Activated naive CD4-positive, alpha-beta T cell (primary cell): ENCODE data around the gene TMEM212.
A peak's percentile ranks its signal among the peaks of the same experiment; 100 is the strongest.

Source experiments
- DNase-seq, 4 experiments: peaks; one replicate each; lab custom pipeline; 2025; lab: John Stamatoyannopoulos, UW

The TMEM212 gene

DNA sequence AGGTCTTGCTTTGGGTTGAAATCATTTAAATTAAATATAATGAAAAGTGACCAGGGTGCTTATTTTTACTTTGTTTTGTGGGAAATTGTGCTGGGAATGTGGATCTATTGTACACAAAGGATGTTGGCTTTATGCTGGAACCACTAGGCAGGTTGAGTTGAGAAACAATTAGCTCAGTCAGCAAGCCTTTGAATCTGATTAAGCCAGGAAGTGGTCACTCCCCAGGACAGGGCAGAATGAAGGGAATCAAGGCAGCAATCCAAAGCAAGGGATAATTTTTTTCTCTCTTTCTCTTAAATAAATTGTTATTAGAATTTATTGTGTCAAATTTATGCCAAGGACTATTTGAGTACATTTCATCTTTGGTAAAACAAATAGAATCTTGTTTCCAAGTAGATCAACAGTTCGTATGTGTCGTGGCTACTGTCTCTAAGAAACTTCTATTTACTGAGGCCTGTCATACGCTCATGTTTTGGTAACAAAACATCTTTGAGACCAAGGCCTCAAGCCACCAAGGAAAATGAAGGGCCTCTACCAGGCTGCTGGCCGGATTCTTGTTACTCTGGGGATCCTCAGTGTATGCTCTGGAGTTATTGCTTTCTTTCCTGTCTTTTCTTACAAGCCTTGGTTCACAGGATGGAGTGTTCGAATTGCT is at the start of gene TMEM212:
TMEM212 (plus strand) TSS at position 486 of the 655 bp plus-strand sequence; CDS start at position 521, 35 bp downstream.
- no peak for DNase-seq

DNA sequence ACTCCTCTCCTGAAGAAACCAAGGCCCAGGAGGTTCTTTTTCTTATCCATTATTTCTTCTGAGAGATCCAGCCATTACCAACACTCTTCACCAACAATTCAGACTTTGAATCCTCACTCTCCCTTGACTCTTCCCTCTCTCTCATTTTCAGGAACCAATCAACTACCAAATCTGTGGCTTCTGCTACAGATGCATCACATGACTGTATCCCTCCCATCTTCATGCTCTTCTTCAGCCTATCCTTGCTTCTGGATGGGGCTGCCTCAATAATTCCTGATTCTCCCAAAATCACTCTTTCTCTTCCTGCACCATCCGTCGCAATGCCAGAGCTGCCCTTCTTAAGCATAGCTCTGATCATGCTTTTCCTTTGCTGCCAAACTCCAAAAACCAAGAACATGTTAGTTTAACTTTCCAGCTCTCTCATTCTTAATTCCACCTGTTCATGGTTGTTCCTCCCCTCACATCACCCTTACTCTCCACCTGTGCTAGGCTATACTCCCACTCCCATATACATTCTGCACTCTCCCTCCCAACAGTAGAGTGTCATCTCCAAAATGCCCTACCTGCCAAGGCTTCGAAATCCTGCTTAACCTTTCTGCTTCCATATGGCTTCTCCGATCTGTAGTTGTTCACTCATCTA is 46.4 kb upstream of the TMEM212 start:
- DNase-seq, result no peak

DNA sequence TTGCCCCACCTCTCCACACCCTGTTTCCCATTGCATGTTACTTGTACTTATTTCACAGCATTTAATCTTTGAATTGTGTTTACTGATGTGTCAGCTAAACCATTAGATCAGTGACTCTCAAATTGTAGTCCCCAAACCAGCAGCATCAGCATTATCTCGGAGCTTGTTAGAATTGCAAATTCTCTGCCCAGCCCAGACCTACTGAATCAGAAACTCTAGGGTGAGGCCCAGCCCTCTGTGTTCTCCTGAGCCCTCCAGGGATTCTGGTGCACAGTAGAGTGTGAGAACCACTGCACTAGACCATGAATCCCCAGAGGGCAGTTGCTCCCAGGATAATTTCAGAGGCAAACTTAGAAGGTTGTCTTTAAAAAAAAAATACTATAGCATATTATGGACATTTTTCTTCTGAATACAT is 45.9 kb upstream of the TMEM212 start:
- no peak for DNase-seq

DNA sequence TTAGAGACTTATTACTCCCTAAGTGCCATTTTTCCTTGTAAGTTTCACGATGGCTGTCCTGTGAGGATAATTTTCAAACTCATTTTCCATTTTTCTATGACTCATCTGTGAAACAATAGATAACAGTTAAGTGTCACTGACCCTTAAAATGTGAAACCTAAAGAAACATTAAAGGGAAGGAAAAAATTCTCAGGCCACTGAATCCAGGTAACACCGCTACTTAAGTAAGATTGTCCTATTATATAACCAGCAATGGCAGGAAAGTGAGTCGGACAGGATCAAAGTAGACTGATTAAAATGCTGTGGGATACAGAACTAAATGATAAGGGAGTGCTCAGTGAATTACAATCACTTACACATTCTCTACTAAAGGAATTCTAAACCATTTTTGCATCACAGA is 45.3 kb upstream of the TMEM212 start:
- no peak for DNase-seq

DNA sequence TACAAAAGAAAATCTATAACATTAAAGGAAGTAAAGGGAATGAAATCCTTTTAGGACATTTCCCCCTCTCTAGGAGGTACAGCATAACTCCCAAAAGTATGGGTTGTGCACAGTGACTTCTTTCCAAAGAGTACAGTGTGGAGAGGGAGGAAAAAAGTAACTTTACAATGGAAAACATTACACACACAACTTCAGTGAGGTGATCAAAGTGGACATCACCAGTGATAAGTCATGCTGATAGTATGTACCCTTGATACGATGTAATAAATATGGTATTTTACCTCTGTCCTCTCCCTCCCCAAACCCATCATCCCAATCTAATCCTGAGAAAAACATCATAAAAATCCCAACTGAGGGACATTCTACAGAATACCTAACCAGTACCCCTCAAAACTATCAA is 43.6 kb upstream of the TMEM212 start:
- DNase-seq, result no peak

DNA sequence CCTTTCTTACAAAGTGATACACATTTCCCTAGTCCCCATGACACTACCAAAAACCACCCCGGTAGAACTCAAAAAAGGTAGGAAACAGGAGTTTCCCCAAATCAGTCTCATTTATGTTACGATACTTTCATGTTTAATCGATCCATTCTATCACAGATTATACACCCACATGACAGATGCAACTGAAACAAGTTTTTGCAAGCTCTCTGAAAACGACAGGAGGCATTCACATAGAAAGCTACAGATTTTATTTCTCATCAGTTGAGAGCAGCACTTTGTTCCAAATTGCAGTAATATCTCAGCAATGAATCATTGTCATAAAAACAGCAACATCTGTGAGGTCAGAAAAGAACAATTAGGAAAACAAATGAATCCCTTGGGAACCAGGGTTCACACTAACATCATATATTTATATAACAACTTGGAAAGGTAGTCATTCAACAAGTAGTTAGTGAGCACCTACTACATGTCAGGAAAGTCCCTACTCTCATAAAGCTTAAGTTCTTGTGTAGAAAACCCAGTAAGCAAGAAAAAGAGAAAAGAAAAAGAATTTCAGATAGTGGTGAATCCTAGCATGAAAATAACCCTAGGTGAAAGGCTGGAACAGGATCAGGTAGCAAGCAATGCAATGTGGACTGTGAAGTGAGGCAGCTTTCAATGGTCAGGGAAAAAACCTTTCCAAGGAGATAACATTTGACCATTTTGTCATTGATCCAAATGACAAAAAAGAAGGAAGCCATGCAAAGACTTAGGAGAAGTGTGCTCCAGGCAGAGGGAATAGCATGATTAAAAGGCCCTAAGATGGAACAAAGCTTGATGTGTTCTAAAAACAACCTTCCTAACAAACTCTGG is 41.2 kb upstream of the TMEM212 start:
- no peak for DNase-seq

DNA sequence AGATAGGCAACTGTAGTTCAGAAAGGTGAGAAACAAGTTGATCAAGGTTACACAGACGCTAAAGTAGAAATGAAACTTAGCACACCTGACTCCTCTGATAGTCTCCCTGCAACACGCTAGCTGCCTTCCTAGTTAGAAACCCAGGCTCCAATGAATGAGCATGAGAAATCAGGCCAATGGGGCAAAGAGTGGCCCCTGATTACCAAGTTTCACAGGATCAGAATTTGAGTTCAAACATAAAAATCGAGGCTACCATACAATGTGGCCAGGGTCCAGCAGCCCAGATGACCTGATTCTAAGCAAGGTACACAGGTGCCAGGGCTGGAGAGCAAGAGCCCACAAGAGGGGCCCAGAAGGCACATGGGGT is 40.6 kb upstream of the TMEM212 start:
- DNase-seq, result no peak

DNA sequence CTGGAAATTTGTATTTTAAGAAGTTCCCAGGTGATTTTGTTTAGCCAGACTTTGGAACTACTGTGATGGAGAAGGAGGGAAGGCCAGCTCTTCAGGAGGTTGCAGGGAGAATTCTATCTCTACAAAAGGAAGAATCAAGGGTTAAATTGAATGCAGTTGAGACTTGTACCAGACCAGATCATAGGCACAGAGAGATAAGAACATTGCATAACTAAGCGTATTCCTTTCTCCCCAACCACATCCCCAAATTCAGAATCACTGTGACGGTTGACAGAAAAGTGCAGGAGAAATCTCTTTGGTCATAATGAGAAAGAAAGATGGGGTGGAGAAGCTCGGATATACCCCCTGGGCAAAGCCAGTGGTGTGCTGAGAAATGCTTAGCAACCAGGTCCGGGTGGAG is 40.1 kb upstream of the TMEM212 start:
- DNase-seq, result no peak

DNA sequence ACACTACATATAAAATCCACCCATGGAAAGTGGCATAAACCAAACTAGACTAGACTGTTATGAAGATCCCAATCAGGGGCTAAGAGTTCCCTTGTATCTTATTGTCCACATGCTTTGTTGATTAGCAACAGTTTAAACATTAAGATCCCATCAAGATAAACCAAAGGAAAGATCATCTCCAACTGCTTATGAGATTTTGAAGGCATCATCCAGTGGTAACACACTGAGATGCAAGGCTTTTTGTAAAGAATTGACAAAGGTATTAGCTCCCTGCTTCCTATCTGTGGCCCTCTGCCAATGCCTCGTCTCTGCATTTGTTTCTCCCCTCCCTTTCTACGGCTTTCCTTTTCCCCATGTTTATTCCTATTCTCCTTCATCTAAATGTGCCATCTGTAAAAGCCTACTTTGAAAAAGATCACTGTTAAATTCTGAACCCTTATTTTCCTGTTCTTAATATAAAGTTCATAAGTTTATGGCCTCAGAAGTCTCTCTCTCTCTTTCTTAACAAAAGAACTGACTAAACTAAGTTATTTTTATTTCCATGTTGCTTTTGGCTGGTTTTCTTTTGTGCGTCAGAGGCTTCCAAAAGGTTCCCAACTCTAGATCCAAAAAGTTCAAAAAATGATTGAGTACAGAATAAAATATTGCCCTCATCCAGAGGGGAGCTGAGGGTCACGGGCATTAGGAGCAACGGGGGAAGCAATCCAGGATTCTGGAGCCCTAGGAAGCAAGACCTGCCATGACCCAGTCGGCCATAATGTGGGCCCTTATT is 38.3 kb upstream of the TMEM212 start:
- no peak for DNase-seq

DNA sequence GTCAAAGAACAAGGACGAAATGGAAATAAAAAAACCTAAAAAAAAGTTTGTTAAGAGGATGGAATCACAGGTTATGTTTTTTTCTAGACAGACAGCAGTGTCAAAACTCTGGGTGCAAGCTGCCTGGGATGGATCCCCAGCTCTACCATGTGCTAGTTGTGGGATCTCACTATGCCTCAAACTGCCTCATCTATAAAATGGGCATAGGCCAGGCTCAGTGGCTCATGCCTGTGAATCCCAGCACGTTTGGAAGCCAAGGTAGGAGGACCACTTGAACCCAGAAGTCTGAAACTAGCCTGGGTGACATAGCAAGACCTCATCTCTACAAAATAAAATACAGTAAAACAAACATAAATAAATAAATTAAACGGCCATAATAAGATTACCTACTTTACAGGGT is 37.5 kb upstream of the TMEM212 start:
- no peak for DNase-seq

DNA sequence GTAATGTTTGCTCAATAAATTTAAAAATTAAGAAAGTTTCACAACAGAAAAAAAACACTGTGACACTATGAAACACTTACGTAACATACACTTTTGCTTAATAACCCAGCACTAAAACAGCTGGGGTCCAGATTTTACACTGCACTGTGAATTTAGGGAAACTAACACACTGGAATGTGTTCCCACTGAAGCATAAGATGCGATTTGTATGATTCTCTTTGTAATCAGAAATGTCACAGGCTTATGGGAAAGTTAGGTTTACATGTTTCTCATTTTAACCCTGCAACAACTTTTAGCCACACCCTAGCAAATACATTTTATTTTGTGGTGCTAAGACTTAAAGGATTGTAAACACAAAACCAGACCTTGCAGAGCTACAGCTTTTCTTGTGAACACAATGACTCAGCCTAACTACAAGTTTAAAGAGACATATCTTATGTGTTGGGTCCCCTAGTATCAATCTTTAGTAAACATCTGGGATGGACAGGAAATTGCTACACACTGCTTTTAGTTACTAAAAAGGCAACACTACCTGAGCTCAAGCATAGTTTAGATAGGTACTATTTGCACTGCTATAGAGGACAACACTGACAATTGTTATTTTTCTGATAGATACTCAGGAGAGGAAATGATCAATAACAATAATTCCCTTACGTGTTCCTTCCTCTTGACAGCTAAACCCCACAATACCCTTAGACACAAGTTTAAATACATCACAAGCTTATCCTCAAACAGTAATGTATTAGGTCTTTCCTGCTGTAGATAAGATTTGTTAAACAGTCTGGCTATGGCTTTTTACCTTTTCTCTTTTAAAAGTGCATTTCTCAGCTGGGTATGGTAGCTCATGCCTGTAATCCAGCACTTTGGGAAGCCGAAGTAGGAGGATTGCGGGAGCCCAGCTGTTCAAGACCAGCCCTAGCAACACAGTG is 36.7 kb upstream of the TMEM212 start:
- no peak for DNase-seq

DNA sequence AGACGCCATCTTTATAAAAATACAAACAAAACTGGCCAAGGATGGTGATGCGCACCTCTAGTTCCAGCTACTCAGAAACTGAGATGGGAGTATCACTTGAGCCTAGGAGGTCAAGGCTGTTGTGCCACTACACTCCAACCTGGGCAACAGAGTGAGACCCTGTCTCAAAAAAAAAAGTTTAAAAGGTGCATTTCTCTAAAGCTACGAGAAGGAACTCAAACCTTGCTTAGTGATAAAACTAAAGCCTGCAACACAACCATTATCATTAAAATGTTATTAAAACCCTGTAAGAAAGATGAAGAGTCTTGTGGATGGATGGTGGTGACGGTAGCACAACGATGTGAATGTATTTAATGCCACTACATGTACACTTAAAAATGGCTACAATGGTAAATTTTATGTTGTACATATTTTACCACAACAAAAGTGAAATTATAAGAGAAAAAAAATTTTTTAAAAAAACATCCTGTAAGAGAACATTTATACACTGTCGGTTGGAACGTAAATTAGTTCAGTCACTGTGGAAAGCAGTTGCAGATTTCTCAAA is 35.9 kb upstream of the TMEM212 start:
- DNase-seq, result no peak

DNA sequence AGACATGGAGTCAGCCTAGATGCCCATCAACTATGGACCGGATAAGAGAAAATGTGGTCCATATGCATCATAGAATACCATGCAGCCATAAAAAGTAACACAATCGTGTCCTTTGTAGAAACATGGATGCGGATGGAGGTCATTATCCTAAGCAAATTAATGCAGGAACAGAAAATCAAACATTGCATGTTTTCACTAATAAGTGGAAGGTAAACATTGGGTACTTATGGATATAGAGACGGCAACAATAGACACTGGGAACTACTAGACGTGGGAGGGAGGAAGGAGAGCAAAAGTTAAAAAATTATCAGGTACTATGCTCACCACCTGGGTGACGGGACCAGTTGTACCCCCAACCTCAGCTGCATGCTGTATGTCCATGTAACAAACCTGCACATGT is 35.3 kb upstream of the TMEM212 start:
- no peak for DNase-seq

DNA sequence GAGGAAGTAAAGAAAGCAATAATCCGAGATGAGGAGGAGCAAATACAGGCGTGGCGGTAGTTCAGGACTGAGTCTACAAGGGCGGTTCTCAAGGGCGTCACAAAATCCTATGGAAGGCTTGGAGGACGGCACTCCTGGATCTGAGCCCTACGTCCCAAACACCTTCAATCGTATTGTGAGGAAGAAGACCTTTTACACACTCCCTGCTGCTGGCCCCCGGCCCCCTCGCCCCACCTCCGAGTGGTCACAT is 33.6 kb upstream of the TMEM212 start:
- DNase-seq, result no peak

DNA sequence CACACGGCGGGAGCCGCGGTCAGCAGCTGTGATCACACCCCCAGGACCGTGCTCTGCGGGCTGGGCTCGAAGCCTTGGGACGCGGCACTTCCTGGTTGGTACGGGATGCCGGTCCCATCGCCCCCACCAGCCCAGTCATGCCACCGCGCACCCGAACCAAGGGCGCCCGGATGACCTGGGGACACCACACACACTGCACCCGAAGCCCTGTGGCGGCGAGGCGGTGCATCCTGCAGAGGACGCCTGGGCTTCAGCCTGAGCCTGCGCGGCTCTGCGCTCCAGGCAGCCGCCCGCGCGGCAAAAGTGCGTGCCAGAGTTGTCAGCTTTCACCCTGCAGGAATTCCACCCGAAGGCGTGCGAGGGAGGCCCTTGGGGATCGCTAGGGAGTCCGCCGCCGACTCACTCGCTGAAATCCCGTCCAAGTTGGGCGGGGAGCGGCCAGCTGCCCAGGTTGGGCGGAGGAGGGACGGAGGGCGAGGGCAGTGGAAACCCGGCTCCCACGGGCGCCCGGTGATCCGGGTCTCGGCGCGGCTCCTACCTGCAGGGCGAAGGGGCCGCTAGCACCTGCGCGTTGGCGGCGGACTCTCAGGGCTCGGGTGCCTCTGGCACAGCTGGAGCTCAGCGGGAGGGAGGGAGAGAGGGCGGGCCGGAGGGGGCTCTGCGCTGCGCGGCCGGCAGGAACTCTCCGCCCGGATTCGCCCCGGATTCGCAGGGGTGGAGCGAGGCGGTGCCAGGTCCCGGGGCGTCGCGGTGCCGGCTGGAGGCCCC is 33.1 kb upstream of the TMEM212 start, which contains the start of gene PLD1:
PLD1 (minus strand) TSS at position 623 of the 768 bp plus-strand sequence. CDS start 72,432 bp downstream, outside the sequence.
- DNase-seq, result peak in 3 of 4 experiments; percentile 9 to 22 (median 14)

DNA sequence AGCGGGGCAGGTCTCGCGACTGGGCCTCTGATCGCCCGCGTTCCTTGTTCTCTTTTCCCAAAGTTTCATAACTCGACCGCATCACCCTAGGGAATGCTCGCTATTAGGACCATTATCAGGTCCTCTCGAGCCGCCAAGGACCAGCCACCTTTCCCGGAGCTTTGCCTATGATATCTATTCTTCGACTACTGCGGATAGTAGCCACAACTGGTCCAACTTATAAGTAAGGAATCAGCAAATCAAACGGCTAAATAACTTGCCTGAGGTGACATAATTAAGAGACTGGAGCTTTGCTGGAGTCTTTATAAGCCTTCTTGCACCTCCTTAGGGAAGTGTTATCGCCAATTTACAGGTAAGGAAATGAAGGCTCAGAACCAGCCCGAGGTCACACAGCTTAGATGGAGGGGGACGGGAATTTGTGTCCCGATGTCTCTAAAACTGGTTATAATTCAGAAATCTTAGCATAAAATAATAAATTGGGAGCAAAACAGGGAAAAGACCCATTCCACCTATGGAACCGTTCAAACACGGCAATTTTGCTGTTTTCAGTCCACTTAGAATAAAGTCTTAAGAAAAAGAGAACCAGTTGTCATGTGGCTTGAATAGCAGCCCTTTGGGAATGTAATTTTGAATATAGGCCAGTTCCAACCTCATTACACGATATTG is 32.4 kb upstream of the TMEM212 start:
- DNase-seq, result no peak

DNA sequence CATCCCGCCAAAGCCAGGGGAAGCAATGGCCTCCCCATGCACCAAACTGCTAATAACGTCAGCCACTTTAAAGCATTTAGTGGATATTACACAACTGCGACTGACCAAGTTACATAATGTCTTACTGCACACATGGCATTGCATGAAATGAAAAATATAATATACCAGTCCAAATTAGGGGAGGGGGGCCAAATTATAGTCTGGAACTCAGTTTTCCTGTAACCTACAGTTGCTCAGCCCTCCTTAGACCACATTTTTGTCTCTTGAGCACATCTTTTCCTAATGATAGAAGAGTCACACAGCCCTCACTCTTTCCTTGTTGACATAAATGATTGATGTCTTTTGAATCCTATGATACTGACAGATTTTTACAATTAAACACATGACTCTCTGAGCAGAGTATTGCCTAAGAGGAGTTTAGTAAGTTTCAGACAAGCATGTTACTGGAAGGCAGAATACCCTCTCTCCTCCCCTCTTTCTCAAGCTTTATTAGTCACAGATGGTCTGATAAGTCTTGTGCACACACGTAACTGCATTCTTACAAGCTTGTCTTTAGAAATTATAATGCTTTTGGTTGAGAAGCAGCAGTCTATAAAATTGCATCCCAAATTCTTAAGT is 31.7 kb upstream of the TMEM212 start:
- DNase-seq, result no peak

DNA sequence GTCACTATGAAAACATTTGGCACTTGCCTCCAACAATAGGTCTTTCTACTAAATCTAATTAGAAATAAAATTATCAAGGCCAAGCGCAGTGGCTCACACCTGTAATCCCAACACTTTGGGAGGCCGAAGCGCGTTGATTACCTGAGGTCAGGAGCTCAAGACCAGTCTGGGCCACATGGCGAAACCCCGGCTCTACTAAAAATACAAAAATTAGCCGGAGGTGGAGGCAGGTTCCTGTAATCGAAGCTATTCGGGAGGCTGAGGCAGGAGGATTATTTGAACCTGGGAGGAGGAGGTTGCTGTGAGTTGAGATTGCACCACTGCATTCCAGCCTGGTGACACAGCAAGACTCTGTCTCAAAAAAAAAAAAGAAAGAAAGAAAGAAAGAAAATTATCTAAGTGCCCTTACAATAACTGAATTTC is 31.2 kb upstream of the TMEM212 start:
- DNase-seq, result no peak

DNA sequence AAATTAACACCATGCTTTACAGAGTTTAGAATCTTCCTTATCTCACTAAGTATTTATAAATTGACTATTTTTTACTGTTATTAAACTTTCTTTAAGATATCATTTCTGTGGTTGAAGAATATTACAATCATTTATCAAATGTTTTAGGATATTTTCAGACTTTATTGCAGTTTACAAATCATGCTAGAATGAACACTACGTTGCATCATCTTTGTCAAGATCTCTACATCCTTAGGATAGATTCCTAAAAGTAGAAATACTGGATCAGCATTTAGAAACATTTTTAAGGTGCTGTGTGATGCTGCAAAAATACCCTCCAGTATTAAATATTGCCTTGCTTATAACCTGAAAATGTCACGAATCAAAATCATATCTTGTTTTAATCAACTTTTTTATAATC is 30.3 kb upstream of the TMEM212 start:
- DNase-seq, result no peak
